ENCODE measurements around the gene SMARCA2. TPM values are rescaled to one million over a fixed set of nuclear protein-coding genes. Genes with fewer than 3 reads are reported as not detected.

SMARCA2 gene
- total and polyA plus RNA-seq, 9 donors = 108 to 404 (median 199) TPM

- Histone ChIP-seq H3K4me1 (ENCODE audit: insufficient read depth) (no peaks in the 10 kb centered on the region), H3K27me3 (no peaks in the 10 kb centered on the region), H3K36me3 (no peaks in the 10 kb centered on the region), H3K4me3 (no peak overlapping the region), H3K27ac (no peak overlapping the region), H3K9me3 (no peaks in the 10 kb centered on the region)
- 84 to 88% (median 87%) methylated on average over 6 of the region's 6 CpGs for WGBS, 3 donors
- DNase-seq = no peak
- intact Hi-C loops (cut with DNase I) = no loop called here
- TF ChIP-seq POLR2A (IDR thresholded peaks at IDR 0.05) (no peak), CTCF (IDR thresholded peaks at IDR 0.05) (no peak), EP300 (IDR thresholded peaks at IDR 0.05) (no peak)
These were observed 40.1 kb downstream of the SMARCA2 start for GRCh38 chr9:2055203-2055658.

- 85 to 87% (median 86%) methylated on average over 5 of the region's 5 CpGs for whole genome bisulfite sequencing, 3 donors
- Histone ChIP-seq H3K4me1 (ENCODE audit: insufficient read depth) (no peaks in the 10 kb centered on the region), H3K27ac (no peak overlapping the region), H3K4me3 (no peak overlapping the region), H3K36me3 (no peaks in the 10 kb centered on the region), H3K9me3 (no peaks in the 10 kb centered on the region), H3K27me3 (no peaks in the 10 kb centered on the region)
- intact Hi-C loops (cut with DNase I) = no loop called here
- DNase-seq = no peak
- TF ChIP-seq EP300 (IDR thresholded peaks at IDR 0.05) (no peak), CTCF (IDR thresholded peaks at IDR 0.05) (no peak), POLR2A (IDR thresholded peaks at IDR 0.05) (no peak)
These were observed 44.3 kb downstream of the SMARCA2 start for GRCh38 chr9:2059274-2059929.

- H3K36me3 ChIP-seq = no peaks in the 10 kb centered on the region
- TF ChIP-seq POLR2A (IDR thresholded peaks at IDR 0.05) (no peak), EP300 (IDR thresholded peaks at IDR 0.05) (no peak), CTCF (IDR thresholded peaks at IDR 0.05) (no peak)
- WGBS, 3 donors = 67 to 79% (median 75%) methylated on average over 4 of the region's 4 CpGs
- no peak overlapping the region for H3K27ac ChIP-seq
- no peaks in the 10 kb centered on the region for H3K4me1 ChIP-seq (ENCODE audit: insufficient read depth)
- no peaks in the 10 kb centered on the region for H3K9me3 ChIP-seq
- intact Hi-C loops (cut with DNase I) = no loop called here
- H3K27me3 ChIP-seq = no peaks in the 10 kb centered on the region
- DNase-seq = no peak
- H3K4me3 ChIP-seq = no peak overlapping the region
These were observed 45.3 kb downstream of the SMARCA2 start for GRCh38 chr9:2060424-2060823.

GRCh38 chr9:2065704-2066103 is 50.6 kb downstream of the SMARCA2 start:
- H3K4me3 ChIP-seq = no peak overlapping the region
- DNase-seq = no peak
- no peak overlapping the region for H3K27ac ChIP-seq
- intact Hi-C loops (cut with DNase I) = no loop called here
- no peaks in the 10 kb centered on the region for H3K36me3 ChIP-seq
- H3K9me3 ChIP-seq = no peaks in the 10 kb centered on the region
- no peaks in the 10 kb centered on the region for H3K4me1 ChIP-seq (ENCODE audit: insufficient read depth)
- no peak for TF ChIP-seq CTCF (IDR thresholded peaks at IDR 0.05)
- no peak for TF ChIP-seq EP300 (IDR thresholded peaks at IDR 0.05)
- TF ChIP-seq POLR2A (IDR thresholded peaks at IDR 0.05) = no peak
- 96 to 97% (median 97%) methylated on average over 3 of the region's 3 CpGs for WGBS, 3 donors
- H3K27me3 ChIP-seq = no peaks in the 10 kb centered on the region
